HepG2 (cell line): ENCODE data around the gene RPP21. TPM values are rescaled to one million over a fixed set of nuclear protein-coding genes. Genes with fewer than 3 reads are reported as not detected.

Experiments
- ARHGAP35 ChIP-seq: sonication (generic); formaldehyde crosslinking; IDR thresholded peaks from 2 replicates; pipeline ENCODE4 v1.9.0; 2022; ENCODE audit warnings: mild to moderate bottlenecking, inconsistent platforms, moderate library complexity, missing genetic modification reagents, borderline replicate concordance
- FLYWCH1 ChIP-seq: sonication (generic); formaldehyde crosslinking; IDR thresholded peaks from 2 replicates; pipeline ENCODE4 v1.8.1; 2023; ENCODE audit warnings: mild to moderate bottlenecking, missing genetic modification reagents
- FOXP1 ChIP-seq, 2 experiments: fragments of 450-650 bp in 1 of 2; IDR thresholded peaks; 2 replicates each; pipeline ENCODE4 v1.6.1; 2017 to 2018; ENCODE audit warnings: antibody characterized with exemption in 1 of 2
- GABPB1 ChIP-seq: IDR thresholded peaks from 2 replicates; pipeline ENCODE4 v1.6.1; 2016; ENCODE audit warnings: mild to moderate bottlenecking, missing genetic modification reagents, moderate library complexity, missing compliant biosample characterization
- HOXA9 ChIP-seq: sonication (generic); formaldehyde crosslinking; IDR thresholded peaks from 2 replicates; pipeline ENCODE4 v1.8.1; 2022; ENCODE audit warnings: missing genetic modification reagents, mild to moderate bottlenecking, moderate library complexity, borderline replicate concordance
- NFATC3 ChIP-seq: sonication (generic); formaldehyde crosslinking; IDR thresholded peaks from 2 replicates; pipeline ENCODE4 v1.5.1; 2020; ENCODE audit warnings: mild to moderate bottlenecking, missing genetic modification reagents
- RBM39 ChIP-seq: fragments of 200-400 bp; formaldehyde crosslinking; IDR thresholded peaks from one replicate; pipeline ENCODE4 v1.6.1; 2018; ENCODE audit warnings: antibody characterized with exemption, mild to moderate bottlenecking, low read depth, low read length; ENCODE audit not compliant: poor library complexity, severe bottlenecking
- SMYD3 ChIP-seq: sonication (generic); formaldehyde crosslinking; IDR thresholded peaks from 2 replicates; pipeline ENCODE4 v1.8.1; 2023; ENCODE audit warnings: mild to moderate bottlenecking, missing genetic modification reagents
- ZFP36 ChIP-seq: fragments of 150-350 bp; IDR thresholded peaks from 2 replicates; pipeline ENCODE4 v1.6.1; 2018; ENCODE audit warnings: borderline replicate concordance, low read length, low read depth; ENCODE audit not compliant: partially characterized antibody
- ZHX2 ChIP-seq, 2 experiments: sonication (generic) in 1 of 2; formaldehyde crosslinking in 1 of 2; IDR thresholded peaks; 2 replicates each; pipeline versions ENCODE4 v1.6.1 to v1.9.0; 2014 to 2022; ENCODE audit warnings: antibody characterized with exemption in 1 of 2, borderline replicate concordance in 1 of 2, inconsistent platforms in 1 of 2, low read depth in 1 of 2, missing genetic modification reagents in 1 of 2
- ZMYM4 ChIP-seq: sonication (generic); formaldehyde crosslinking; IDR thresholded peaks from 2 replicates; pipeline ENCODE4 v1.8.1; 2023; ENCODE audit warnings: mild to moderate bottlenecking, missing genetic modification reagents
- ZNF34 ChIP-seq: sonication (generic); formaldehyde crosslinking; IDR thresholded peaks from 2 replicates; pipeline ENCODE4 v1.4.0; 2020; ENCODE audit warnings: mild to moderate bottlenecking, missing genetic modification reagents, borderline replicate concordance
- ZNF350 ChIP-seq: sonication (generic); formaldehyde crosslinking; IDR thresholded peaks from 2 replicates; pipeline ENCODE4 v1.4.0; 2020; ENCODE audit warnings: mild to moderate bottlenecking, low read depth, missing genetic modification reagents, borderline replicate concordance
- ZNF431 ChIP-seq: sonication (generic); formaldehyde crosslinking; IDR thresholded peaks from 2 replicates; pipeline ENCODE4 v1.9.0; 2022; ENCODE audit warnings: missing genetic modification reagents, low read depth, mild to moderate bottlenecking, borderline replicate concordance
- ZNF580 ChIP-seq: IDR thresholded peaks from 2 replicates; pipeline ENCODE4 v1.6.1; 2016; ENCODE audit warnings: low read depth, borderline replicate concordance
- ZNF687 ChIP-seq: sonication (generic); formaldehyde crosslinking; IDR thresholded peaks from 2 replicates; pipeline ENCODE4 v1.5.1; 2020; ENCODE audit warnings: mild to moderate bottlenecking, missing genetic modification reagents, moderate library complexity
- ZZZ3 ChIP-seq: sonication (generic); formaldehyde crosslinking; IDR thresholded peaks from 2 replicates; pipeline ENCODE4 v1.4.0; 2020; ENCODE audit warnings: missing genetic modification reagents, mild to moderate bottlenecking, borderline replicate concordance
- polyA plus RNA-seq, 8 experiments: library from polyadenylated mRNA; depleted of rRNA in 3 of 8; stranded (reverse) in 7 of 8; unstranded in 1 of 8; fragments of >200 nt; fragmentation: Illumina TruSeq in 4 of 8; extraction: Trizol in 4 of 8; gene quantifications; 2 replicates each; pipeline versions ENCODE4 v1.2.1 to v1.2.3, GENCODE V29; 2011 to 2016; ENCODE audit warnings: low read depth in 4 of 8, missing spikeins in 1 of 8, mixed read lengths in 1 of 8; ENCODE audit not compliant: insufficient read depth in 1 of 8
- total RNA-seq, 5 experiments: library from RNA; depleted of rRNA; stranded (reverse); fragments of >200 nt; fragmentation: Illumina TruSeq; extraction: Trizol; gene quantifications; 2 replicates each; pipeline ENCODE4 v1.2.3, GENCODE V29; 2016; ENCODE audit warnings: low read depth in 1 of 5

RPP21 gene
- total and polyA plus RNA-seq, 2 of the 13 experiments (the other 11 are each of a cell fraction or from before 2014, with no cell fraction given), result 53.1 to 72.3 TPM

GRCh38 chr6:30325873-30326525 lies 19.0 kb upstream of the RPP21 start (continued):
- TF ChIP-seq ZNF687 (CRISPR knock-in tag) (peak; percentile 93; the same call in 1 of the 2 replicates), HOXA9 (CRISPR knock-in tag) (no peak; the same call in 1 of the 2 replicates), ZNF580 (CRISPR knock-in tag) (0 out of 2 replicates have a peak, but pooled peaks have one; percentile 15), NFATC3 (CRISPR knock-in tag) (peak; percentile 57; the same call in 1 of the 2 replicates), ZZZ3 (no peak), FLYWCH1 (CRISPR knock-in tag) (0 out of 2 replicates have a peak, but pooled peaks have one; percentile 50), FOXP1 (IDR thresholded peaks at IDR 0.05) (no peak), FOXP1 (CRISPR knock-in tag; IDR thresholded peaks at IDR 0.05) (no peak; the same call in 1 of the 2 replicates), ARHGAP35 (CRISPR knock-in tag) (no peak), ZHX2 (IDR thresholded peaks at IDR 0.05; ENCODE audit: low read depth) (peak; percentile 81), ZHX2 (CRISPR knock-in tag; IDR thresholded peaks at IDR 0.05; ENCODE audit: borderline replicate concordance) (no peak), GABPB1 (CRISPR knock-in tag) (peak; percentile 91; the same call in 1 of the 2 replicates), RBM39 (peak; percentile 21), ZFP36 (no peak), ZMYM4 (CRISPR knock-in tag) (peak; percentile 9; the same call in 1 of the 2 replicates), ZNF431 (CRISPR knock-in tag) (peak; percentile 22; the same call in 1 of the 2 replicates), ZNF350 (CRISPR knock-in tag) (peak; percentile 87; the same call in 1 of the 2 replicates), SMYD3 (CRISPR knock-in tag) (peak; percentile 50; the same call in 1 of the 2 replicates), ZNF34 (CRISPR knock-in tag) (peak; percentile 40; the same call in 1 of the 2 replicates)
